ENCODE data around the gene FFAR2.
A peak's percentile ranks its signal among the peaks of the same experiment; 100 is the strongest.

FFAR2 gene

GRCh38 chr19:35491836-35492360 lies 43.8 kb downstream of the FFAR2 start:
- no peak for DNase-seq

DNA sequence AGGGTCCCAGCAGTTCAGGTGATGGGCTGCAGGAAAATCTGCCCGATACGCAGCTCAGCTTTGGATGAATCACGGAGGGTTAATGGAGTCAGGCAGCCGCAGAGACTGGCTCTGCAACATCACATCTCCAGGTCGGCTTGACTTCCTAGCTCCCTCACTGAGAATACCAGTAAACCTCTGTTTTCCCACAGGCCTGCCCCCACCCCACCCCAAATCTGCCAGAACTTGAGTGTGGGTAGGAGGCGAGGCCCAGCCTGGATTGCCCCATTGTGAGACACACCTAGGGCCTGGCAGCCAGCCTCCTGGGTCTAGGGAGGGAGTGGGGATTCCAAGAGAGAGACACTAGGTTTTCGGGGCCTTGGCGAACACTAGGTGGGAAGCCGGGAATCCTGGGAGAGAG lies 45.9 kb downstream of the FFAR2 start:
- DNase-seq, result no peak

GRCh38 chr19:35495107-35496064 lies 47.3 kb downstream of the FFAR2 start:
- peak; percentile 51 for DNase-seq

GRCh38 chr19:35497406-35497805 lies 49.3 kb downstream of the FFAR2 start:
- no peak for DNase-seq

- DNase-seq, result no peak
These were observed 50.2 kb downstream of the FFAR2 start for GRCh38 chr19:35498220-35498619.

DNA sequence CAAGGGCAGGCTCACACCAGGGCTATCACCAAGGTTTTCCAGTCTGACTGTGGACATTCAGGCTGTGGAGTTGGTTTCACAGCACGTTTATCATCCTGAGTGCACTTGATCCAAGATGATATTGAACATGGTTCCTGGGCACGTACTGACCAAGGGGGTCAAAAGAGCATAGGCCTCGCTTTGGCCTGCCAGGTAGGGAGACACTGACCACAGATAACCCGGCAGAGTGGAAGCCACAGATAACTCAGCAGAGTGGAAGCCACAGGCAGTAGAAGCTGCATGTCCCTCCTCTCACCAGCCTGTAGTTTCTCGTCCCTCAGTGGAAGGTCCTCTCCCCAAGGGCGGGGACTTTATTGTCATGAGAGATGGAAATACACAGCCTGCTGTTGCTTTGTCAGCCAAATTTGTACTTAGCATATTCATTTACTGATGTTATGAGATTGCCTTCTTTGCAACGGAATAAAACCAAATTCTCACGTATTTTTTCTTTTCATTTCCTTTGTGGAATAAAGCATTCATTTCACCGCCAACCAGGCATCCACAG lies 51.0 kb downstream of the FFAR2 start:
- DNase-seq, result no peak

DNA sequence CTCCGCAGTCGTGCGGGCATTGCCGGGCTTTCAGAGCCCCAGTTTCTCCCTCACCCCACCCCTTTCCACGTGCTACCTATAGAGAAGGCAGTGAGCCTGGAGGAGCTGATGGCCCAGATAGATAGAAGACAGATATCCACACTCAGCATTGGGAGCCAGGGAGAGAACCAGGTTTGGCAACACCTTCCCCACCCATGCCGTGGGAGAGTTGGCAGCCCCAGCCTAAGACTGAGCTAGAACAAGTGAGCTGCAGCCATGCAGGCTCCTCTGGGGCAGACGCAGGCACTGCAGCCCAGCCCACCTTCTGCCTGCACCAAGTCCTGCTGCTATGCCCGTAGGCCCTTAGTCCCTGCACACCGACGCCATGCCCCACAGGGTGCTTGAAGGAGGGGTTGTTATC lies 52.6 kb downstream of the FFAR2 start:
- no peak for DNase-seq

Data from activated gamma-delta T cell treated with Interleukin-2 at 50 U/mL for 16 hours (primary cell).